ENCODE data around the gene WDR17. TPM values are rescaled to one million over a fixed set of nuclear protein-coding genes. Genes with fewer than 3 reads are reported as not detected.

The WDR17 gene
- total RNA-seq, 4 donors from 2014 or later: 0.19 to 0.72 (median 0.53) TPM

DNA sequence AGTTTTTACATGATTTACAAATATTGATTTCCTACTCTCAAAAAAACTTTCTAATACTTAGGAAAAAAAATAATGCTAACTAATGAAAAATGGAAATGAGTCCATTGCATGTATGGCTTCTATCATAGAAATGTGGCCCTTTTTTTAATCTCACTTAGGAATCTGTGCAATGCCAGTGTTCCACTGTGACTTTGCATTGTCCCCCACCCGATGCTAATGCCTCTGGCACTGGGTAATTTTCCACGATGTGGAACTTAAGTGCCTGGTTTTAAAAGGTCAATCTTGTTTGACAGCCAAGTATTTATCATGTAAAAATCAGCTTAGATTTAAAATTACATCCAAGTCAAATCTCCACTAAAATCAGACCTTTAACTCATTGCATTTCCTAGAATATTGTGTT, 76.6 kb downstream of the WDR17 start:
- TF ChIP-seq, protein P1, sequence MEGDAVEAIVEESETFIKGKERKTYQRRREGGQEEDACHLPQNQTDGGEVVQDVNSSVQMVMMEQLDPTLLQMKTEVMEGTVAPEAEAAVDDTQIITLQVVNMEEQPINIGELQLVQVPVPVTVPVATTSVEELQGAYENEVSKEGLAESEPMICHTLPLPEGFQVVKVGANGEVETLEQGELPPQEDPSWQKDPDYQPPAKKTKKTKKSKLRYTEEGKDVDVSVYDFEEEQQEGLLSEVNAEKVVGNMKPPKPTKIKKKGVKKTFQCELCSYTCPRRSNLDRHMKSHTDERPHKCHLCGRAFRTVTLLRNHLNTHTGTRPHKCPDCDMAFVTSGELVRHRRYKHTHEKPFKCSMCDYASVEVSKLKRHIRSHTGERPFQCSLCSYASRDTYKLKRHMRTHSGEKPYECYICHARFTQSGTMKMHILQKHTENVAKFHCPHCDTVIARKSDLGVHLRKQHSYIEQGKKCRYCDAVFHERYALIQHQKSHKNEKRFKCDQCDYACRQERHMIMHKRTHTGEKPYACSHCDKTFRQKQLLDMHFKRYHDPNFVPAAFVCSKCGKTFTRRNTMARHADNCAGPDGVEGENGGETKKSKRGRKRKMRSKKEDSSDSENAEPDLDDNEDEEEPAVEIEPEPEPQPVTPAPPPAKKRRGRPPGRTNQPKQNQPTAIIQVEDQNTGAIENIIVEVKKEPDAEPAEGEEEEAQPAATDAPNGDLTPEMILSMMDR (IDR thresholded peaks at IDR 0.05): no peak
- TF ChIP-seq POLR2AphosphoS5 (IDR thresholded peaks at IDR 0.05): no peak
- TF ChIP-seq EP300 (IDR thresholded peaks at IDR 0.05): no peak
- TF ChIP-seq POLR2A (IDR thresholded peaks at IDR 0.05): no peak
- WGBS: 46% methylated on average over 2 of the region's 2 CpGs

DNA sequence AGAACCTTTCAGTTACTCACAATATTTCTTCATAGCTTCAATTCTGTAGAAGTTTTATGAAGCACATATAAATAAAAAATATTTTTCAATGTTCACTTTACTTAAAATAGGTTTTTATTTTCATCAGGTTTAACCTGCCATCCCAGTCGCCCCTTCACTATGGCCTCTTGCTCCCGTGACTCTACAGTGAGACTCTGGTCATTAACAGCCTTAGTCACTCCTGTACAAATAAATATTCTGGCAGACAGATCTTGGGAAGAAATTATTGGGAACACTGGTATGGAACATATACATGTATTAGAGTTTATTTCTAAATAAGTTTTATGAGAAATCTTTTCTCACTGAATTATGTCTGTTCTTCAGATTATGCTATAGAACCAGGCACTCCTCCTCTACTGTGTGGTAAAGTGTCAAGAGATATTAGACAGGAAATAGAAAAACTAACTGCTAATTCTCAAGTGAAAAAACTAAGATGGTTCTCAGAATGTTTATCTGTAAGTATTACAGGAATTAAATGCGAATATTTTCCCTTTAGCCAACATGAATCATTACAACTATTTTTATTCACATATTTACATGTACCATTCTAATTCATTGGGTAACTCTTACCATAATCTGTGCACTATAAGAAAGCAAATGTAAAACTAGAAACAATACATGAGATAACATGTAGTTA, 84.2 kb downstream of the WDR17 start:
- WGBS: 78% methylated on average over 3 of the region's 3 CpGs
- H3K36me3 ChIP-seq: no peaks in the 10 kb centered on the region

More for the DNA sequence above, 76.6 kb downstream of the WDR17 start:
- H3K4me1 ChIP-seq: no peaks in the 10 kb centered on the region
- H3K27ac ChIP-seq: no peak overlapping the region
- no peak overlapping the region for H3K4me3 ChIP-seq
- no peak for DNase-seq (ENCODE audit: low spot score in 2 of 2)
- no peaks in the 10 kb centered on the region for H3K9me3 ChIP-seq
- H3K27me3 ChIP-seq: no peaks in the 10 kb centered on the region
- no peaks in the 10 kb centered on the region for H3K36me3 ChIP-seq

DNA sequence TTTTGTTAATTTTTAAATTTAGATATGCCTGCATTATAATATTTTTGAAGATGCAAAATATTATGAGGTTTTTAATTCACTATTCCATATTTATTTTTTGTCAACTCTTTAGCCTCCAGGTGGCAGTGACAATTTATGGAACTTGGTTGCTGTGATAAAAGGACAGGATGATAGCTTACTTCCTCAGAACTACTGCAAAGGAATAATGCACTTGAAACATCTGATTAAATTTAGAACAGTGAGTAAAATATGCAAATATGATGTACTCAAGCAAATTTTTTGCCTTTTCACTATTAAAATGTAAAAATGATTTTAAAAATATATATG, 84.7 kb downstream of the WDR17 start:
- TF ChIP-seq, protein P1 (IDR thresholded peaks at IDR 0.05): no peak
- TF ChIP-seq POLR2AphosphoS5 (IDR thresholded peaks at IDR 0.05) (no peak), EP300 (IDR thresholded peaks at IDR 0.05) (no peak), POLR2A (IDR thresholded peaks at IDR 0.05) (no peak)
- no peak for DNase-seq (ENCODE audit: low spot score in 2 of 2)
- no peaks in the 10 kb centered on the region for H3K4me1 ChIP-seq

More for the DNA sequence above, 84.2 kb downstream of the WDR17 start:
- no peaks in the 10 kb centered on the region for H3K27me3 ChIP-seq
- no peak overlapping the region for H3K27ac ChIP-seq
- no peaks in the 10 kb centered on the region for H3K9me3 ChIP-seq
- no peaks in the 10 kb centered on the region for H3K4me1 ChIP-seq
- no peak for TF ChIP-seq EP300 (IDR thresholded peaks at IDR 0.05)
- TF ChIP-seq, protein P1 (IDR thresholded peaks at IDR 0.05): no peak
- no peak for TF ChIP-seq POLR2AphosphoS5 (IDR thresholded peaks at IDR 0.05)
- TF ChIP-seq POLR2A (IDR thresholded peaks at IDR 0.05): no peak
- no peak for DNase-seq (ENCODE audit: low spot score in 2 of 2)
- no peak overlapping the region for H3K4me3 ChIP-seq

DNA sequence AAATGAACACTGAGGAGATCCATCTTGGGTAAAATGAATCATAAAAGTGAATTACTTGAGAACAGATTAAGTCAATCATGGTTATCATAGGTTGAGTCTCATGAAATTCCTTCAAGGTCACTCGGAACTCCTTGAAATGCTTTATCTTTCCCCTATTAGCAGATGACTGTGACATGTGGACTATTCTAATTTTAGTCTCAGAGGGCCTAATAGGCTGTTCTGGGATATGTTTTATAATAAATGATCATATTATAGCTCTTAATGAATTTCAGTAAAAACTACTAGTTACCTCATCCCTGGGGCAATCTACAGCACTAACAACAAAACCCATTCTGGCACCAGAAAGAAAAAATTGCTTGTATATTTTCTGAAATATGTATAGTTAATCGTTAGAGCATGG, 85.1 kb downstream of the WDR17 start:
- H3K4me3 ChIP-seq: no peak overlapping the region
- 63% methylated on average over 2 of the region's 2 CpGs for WGBS

More for the DNA sequence above, 84.7 kb downstream of the WDR17 start:
- Histone ChIP-seq H3K36me3 (no peaks in the 10 kb centered on the region), H3K27ac (no peak overlapping the region), H3K4me3 (no peak overlapping the region), H3K27me3 (no peaks in the 10 kb centered on the region), H3K9me3 (no peaks in the 10 kb centered on the region)

DNA sequence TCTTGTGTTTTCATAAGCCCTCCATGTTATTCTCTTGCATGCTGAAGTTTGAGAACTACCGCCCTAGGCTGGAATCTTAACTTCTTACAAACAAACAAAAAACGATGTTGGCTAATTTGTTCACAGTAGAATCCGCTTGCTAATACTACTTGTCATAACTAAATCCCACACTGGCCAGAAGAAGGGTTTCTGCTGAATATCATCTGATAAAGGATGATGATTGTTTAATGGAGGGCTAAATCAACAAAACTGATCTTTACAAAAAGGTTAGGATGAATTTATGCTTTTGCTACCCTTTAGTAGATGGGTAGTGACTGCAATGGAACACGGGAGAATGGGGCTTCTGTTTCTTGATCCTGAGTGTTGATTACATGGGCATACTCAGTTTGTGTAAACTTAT, 87.5 kb downstream of the WDR17 start:
- WGBS: 84% methylated on average over 4 of the region's 4 CpGs
- no peaks in the 10 kb centered on the region for H3K27me3 ChIP-seq
- H3K4me1 ChIP-seq: no peaks in the 10 kb centered on the region
- TF ChIP-seq POLR2A (IDR thresholded peaks at IDR 0.05) (no peak), EP300 (IDR thresholded peaks at IDR 0.05) (no peak), POLR2AphosphoS5 (IDR thresholded peaks at IDR 0.05) (no peak)
- TF ChIP-seq, protein P1 (IDR thresholded peaks at IDR 0.05): no peak
- H3K36me3 ChIP-seq: no peaks in the 10 kb centered on the region
- no peak overlapping the region for H3K27ac ChIP-seq
- no peak for DNase-seq (ENCODE audit: low spot score in 2 of 2)
- no peaks in the 10 kb centered on the region for H3K9me3 ChIP-seq
- no peak overlapping the region for H3K4me3 ChIP-seq

More for the DNA sequence above, 85.1 kb downstream of the WDR17 start:
- no peaks in the 10 kb centered on the region for H3K4me1 ChIP-seq
- H3K36me3 ChIP-seq: no peaks in the 10 kb centered on the region
- no peaks in the 10 kb centered on the region for H3K9me3 ChIP-seq
- no peak for DNase-seq (ENCODE audit: low spot score in 2 of 2)
- TF ChIP-seq EP300 (IDR thresholded peaks at IDR 0.05) (no peak), POLR2AphosphoS5 (IDR thresholded peaks at IDR 0.05) (no peak), POLR2A (IDR thresholded peaks at IDR 0.05) (no peak)
- TF ChIP-seq, protein P1 (IDR thresholded peaks at IDR 0.05): no peak
- H3K27ac ChIP-seq: no peak overlapping the region
- H3K27me3 ChIP-seq: no peaks in the 10 kb centered on the region
